ENCODE data around the gene MRPS34. TPM values are rescaled to one million over a fixed set of nuclear protein-coding genes. Genes with fewer than 3 reads are reported as not detected.

Gene MRPS34
- 100 to 1,000 TPM; 175 to 193 TPM for total RNA-seq

GRCh38 chr16:1772908-1773702 is at the start of gene MRPS34:
TSS of gene MRPS34 (minus strand) at chr16:1773134. CDS start at chr16:1773119, 15 bp downstream.
- intact Hi-C loops (cut with micrococcal nuclease), result no loop called here
- peak within 1 kb of the TSS; percentile 99 for H3K27ac Mint-ChIP-seq
- peak; percentile 63 for ATAC-seq
- DNase-seq, result peak; percentile 84
- no peaks in the 10 kb centered on the region for H3K9me3 Mint-ChIP-seq
- H3K36me3 Mint-ChIP-seq (ENCODE audit: low read depth), result peaks cover 12% of the 10 kb centered on the region
- ChIA-PET CTCF (interaction anchor here (0.6 to 3.4 kb wide), 6 partner anchors 9 to 69 kb away, joined by 3 to 36 read pairs (median 5); partner anchors contain the start of genes MAPK8IP3, NUBP2 and SPSB3), POLR2A (interaction anchor here (0.7 to 3.2 kb wide), 12 partner anchors 7 to 382 kb away, joined by 3 to 18 read pairs (median 6); partner anchors contain the start of genes MAPK8IP3, NUBP2, SPSB3 and TRAF7)
- TF ChIP-seq CTCF (IDR thresholded peaks at IDR 0.05), result peak; percentile 97
- H3K4me3 Mint-ChIP-seq, result peak within 1 kb of the TSS; percentile 100
- H3K27me3 Mint-ChIP-seq, result no peaks in the 10 kb centered on the region
- peaks cover 14% of the 10 kb centered on the region for H3K4me1 Mint-ChIP-seq (ENCODE audit: low read depth)

GRCh38 chr16:1821861-1822611 is 49.1 kb upstream of the MRPS34 start:
- no peak for ATAC-seq
- H3K27me3 Mint-ChIP-seq, result no peaks in the 10 kb centered on the region
- H3K36me3 Mint-ChIP-seq (ENCODE audit: low read depth), result peaks cover 4% of the 10 kb centered on the region
- H3K27ac Mint-ChIP-seq, result no peak overlapping the region
- DNase-seq, result no peak
- H3K9me3 Mint-ChIP-seq, result no peaks in the 10 kb centered on the region
- CTCF ChIA-PET, result no interaction called here
- H3K4me1 Mint-ChIP-seq (ENCODE audit: low read depth), result peaks cover 15% of the 10 kb centered on the region
- H3K4me3 Mint-ChIP-seq, result no peak overlapping the region
- no peak for TF ChIP-seq CTCF (IDR thresholded peaks at IDR 0.05)
- POLR2A ChIA-PET, result no interaction called here
- intact Hi-C loops (cut with micrococcal nuclease), result no loop called here

GRCh38 chr16:1820946-1821290 is 48.0 kb upstream of the MRPS34 start:
- H3K36me3 Mint-ChIP-seq (ENCODE audit: low read depth), result peaks cover 4% of the 10 kb centered on the region
- ChIA-PET POLR2A (no interaction called here), CTCF (no interaction called here)
- intact Hi-C loops (cut with micrococcal nuclease), result no loop called here
- H3K27me3 Mint-ChIP-seq, result no peaks in the 10 kb centered on the region
- DNase-seq (no peak), ATAC-seq (no peak)
- no peaks in the 10 kb centered on the region for H3K9me3 Mint-ChIP-seq
- H3K4me3 Mint-ChIP-seq, result no peak overlapping the region
- H3K4me1 Mint-ChIP-seq (ENCODE audit: low read depth), result peaks cover 15% of the 10 kb centered on the region
- no peak for TF ChIP-seq CTCF (IDR thresholded peaks at IDR 0.05)
- no peak overlapping the region for H3K27ac Mint-ChIP-seq

- POLR2A ChIA-PET, result no interaction called here
- no peak overlapping the region for H3K27ac Mint-ChIP-seq
- intact Hi-C loops (cut with micrococcal nuclease), result no loop called here
- H3K4me1 Mint-ChIP-seq (ENCODE audit: low read depth), result peaks cover 10% of the 10 kb centered on the region
- peaks cover 6% of the 10 kb centered on the region for H3K36me3 Mint-ChIP-seq (ENCODE audit: low read depth)
- ATAC-seq (no peak), DNase-seq (no peak)
- H3K27me3 Mint-ChIP-seq, result no peaks in the 10 kb centered on the region
- no peaks in the 10 kb centered on the region for H3K9me3 Mint-ChIP-seq
- no peak for TF ChIP-seq CTCF (IDR thresholded peaks at IDR 0.05)
- no peak overlapping the region for H3K4me3 Mint-ChIP-seq
- CTCF ChIA-PET, result no interaction called here
Observed at GRCh38 chr16:1820096-1820945, 47.4 kb upstream of the MRPS34 start.

All from activated CD8-positive, alpha-beta T cell treated with anti-CD3 and anti-CD28 coated beads for 36 hours (primary cell).